Nephron (organoid): ENCODE results near the gene TNS1.

ENCODE experiments used
- H3K27ac Mint-ChIP-seq, 3 experiments: 2 replicates each; pipeline ENCODE4 v1.8.0; 2020; ENCODE audit warnings: mixed read lengths in 3 of 3, mild to moderate bottlenecking in 2 of 3, moderate library complexity in 1 of 3
- H3K27me3 Mint-ChIP-seq: 2 replicates; pipeline ENCODE4 v1.8.0; 2021; ENCODE audit warnings: low read depth, mild to moderate bottlenecking, moderate library complexity, mixed read lengths
- H3K36me3 Mint-ChIP-seq: 2 replicates; pipeline ENCODE4 v1.8.0; 2020; ENCODE audit warnings: low read depth, mixed read lengths
- H3K4me1 Mint-ChIP-seq: 2 replicates; pipeline ENCODE4 v1.8.0; 2020; ENCODE audit warnings: mixed read lengths
- H3K4me3 Mint-ChIP-seq, 3 experiments: 2 replicates each; pipeline ENCODE4 v1.8.0; 2020; ENCODE audit warnings: mild to moderate bottlenecking in 3 of 3, mixed read lengths in 3 of 3, moderate library complexity in 2 of 3
- H3K9me3 Mint-ChIP-seq: 2 replicates; pipeline ENCODE4 v1.8.0; 2020; ENCODE audit warnings: mixed read lengths
- TF ChIP-seq, protein P1 (sequence below), 3 experiments: fragments of 200-600 bp; sonication (generic); IDR thresholded peaks; one replicate each; pipeline ENCODE4 v1.5.0; 2021; ENCODE audit warnings: antibody characterized with exemption in 3 of 3; ENCODE audit not compliant: unreplicated experiment in 3 of 3

The TNS1 gene

GRCh38 chr2:217946051-217946450 lies 56.7 kb downstream of the TNS1 start:
- TF ChIP-seq, protein P1, sequence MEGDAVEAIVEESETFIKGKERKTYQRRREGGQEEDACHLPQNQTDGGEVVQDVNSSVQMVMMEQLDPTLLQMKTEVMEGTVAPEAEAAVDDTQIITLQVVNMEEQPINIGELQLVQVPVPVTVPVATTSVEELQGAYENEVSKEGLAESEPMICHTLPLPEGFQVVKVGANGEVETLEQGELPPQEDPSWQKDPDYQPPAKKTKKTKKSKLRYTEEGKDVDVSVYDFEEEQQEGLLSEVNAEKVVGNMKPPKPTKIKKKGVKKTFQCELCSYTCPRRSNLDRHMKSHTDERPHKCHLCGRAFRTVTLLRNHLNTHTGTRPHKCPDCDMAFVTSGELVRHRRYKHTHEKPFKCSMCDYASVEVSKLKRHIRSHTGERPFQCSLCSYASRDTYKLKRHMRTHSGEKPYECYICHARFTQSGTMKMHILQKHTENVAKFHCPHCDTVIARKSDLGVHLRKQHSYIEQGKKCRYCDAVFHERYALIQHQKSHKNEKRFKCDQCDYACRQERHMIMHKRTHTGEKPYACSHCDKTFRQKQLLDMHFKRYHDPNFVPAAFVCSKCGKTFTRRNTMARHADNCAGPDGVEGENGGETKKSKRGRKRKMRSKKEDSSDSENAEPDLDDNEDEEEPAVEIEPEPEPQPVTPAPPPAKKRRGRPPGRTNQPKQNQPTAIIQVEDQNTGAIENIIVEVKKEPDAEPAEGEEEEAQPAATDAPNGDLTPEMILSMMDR (IDR thresholded peaks at IDR 0.05; ENCODE audit: unreplicated experiment in 3 of 3) = no peak
- peaks cover 4% of the 10 kb centered on the region for H3K36me3 Mint-ChIP-seq
- H3K4me3 Mint-ChIP-seq = peak overlapping the region in 2 of 3 experiments; percentile 2 to 19
- H3K27ac Mint-ChIP-seq = peak overlapping the region; percentile 3 to 75 (median 57)
- peaks cover 81% of the 10 kb centered on the region for H3K4me1 Mint-ChIP-seq
- H3K9me3 Mint-ChIP-seq = no peaks in the 10 kb centered on the region
- no peaks in the 10 kb centered on the region for H3K27me3 Mint-ChIP-seq

GRCh38 chr2:217945530-217945929 lies 57.3 kb downstream of the TNS1 start:
- Mint-ChIP-seq H3K4me3 (no peak overlapping the region), H3K27ac (peak overlapping the region in 1 of 3 experiments; percentile 57), H3K36me3 (peaks cover 4% of the 10 kb centered on the region), H3K4me1 (peaks cover 80% of the 10 kb centered on the region), H3K9me3 (no peaks in the 10 kb centered on the region), H3K27me3 (no peaks in the 10 kb centered on the region)
- TF ChIP-seq, protein P1 (IDR thresholded peaks at IDR 0.05; ENCODE audit: unreplicated experiment in 3 of 3) = no peak

DNA sequence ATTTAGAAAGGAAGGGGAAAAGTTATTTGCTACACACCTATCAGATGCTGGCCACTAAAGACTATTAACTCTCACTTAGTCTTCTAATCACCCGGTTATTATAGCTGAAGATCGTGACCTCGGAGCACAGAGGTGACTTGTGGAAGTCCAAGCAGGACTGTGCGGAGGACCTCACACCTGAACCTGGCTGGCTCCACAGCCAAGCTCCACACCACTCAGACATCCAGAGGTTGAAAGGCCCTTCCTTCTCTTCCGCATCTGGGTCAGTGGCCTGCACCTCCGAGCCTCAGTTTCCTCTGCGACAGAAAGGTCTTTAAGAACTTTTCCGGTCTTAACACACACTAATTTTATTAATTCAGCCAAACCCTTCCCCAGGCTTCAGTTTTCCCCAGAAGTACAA lies 57.9 kb downstream of the TNS1 start:
- Mint-ChIP-seq H3K27ac (peak overlapping the region; percentile 43 to 75 (median 68)), H3K36me3 (peaks cover 4% of the 10 kb centered on the region), H3K4me1 (peaks cover 84% of the 10 kb centered on the region), H3K27me3 (no peaks in the 10 kb centered on the region), H3K9me3 (no peaks in the 10 kb centered on the region), H3K4me3 (peak overlapping the region in 1 of 3 experiments; percentile 34)
- TF ChIP-seq, protein P1 (IDR thresholded peaks at IDR 0.05; ENCODE audit: unreplicated experiment in 3 of 3) = no peak

DNA sequence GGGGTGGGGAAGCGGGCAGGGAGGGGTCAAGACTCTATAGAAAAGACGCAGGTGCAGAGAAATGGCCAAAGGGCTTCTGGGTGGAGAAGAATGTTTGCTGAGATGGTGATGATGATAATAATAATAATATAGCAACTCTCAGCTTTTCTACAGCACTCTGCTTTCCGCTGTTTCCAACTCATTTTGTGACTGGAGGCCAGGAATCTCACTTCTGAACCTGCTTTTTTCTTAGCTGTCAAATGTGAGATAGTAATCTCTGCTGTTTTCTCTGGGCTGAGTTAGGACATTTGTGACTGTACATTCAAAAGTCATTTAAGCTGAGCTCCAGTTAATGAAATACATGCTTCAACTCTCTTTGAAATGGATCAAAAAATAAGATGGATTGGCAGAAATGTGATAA lies 58.4 kb downstream of the TNS1 start:
- H3K4me3 Mint-ChIP-seq = peak overlapping the region; percentile 3 to 35 (median 20)
- no peaks in the 10 kb centered on the region for H3K27me3 Mint-ChIP-seq

GRCh38 chr2:217943446-217944321 lies 59.1 kb downstream of the TNS1 start:
- peak overlapping the region; percentile 65 to 76 (median 69) for H3K4me3 Mint-ChIP-seq
- H3K27me3 Mint-ChIP-seq = no peaks in the 10 kb centered on the region
- TF ChIP-seq, protein P1 (IDR thresholded peaks at IDR 0.05; ENCODE audit: unreplicated experiment in 3 of 3) = peak in 2 of 3 experiments; percentile 16 to 39
- H3K4me1 Mint-ChIP-seq = peaks cover 73% of the 10 kb centered on the region
- peaks cover 4% of the 10 kb centered on the region for H3K36me3 Mint-ChIP-seq
- H3K27ac Mint-ChIP-seq = peak overlapping the region; percentile 43 to 75 (median 68)
- no peaks in the 10 kb centered on the region for H3K9me3 Mint-ChIP-seq

More for the DNA sequence above, 58.4 kb downstream of the TNS1 start:
- Mint-ChIP-seq H3K27ac (peak overlapping the region; percentile 43 to 75 (median 68)), H3K9me3 (no peaks in the 10 kb centered on the region), H3K36me3 (peaks cover 4% of the 10 kb centered on the region), H3K4me1 (peaks cover 79% of the 10 kb centered on the region)
- TF ChIP-seq, protein P1 (IDR thresholded peaks at IDR 0.05; ENCODE audit: unreplicated experiment in 3 of 3) = no peak
